K562 (cell line): Measurements from ENCODE around the gene HTRA3. TPM values are rescaled to one million over a fixed set of nuclear protein-coding genes. Genes with fewer than 3 reads are reported as not detected.

Source experiments
- CEBPB ChIP-seq: fragments of 450-650 bp; IDR thresholded peaks from 2 replicates; pipeline ENCODE4 v1.6.1; 2016; ENCODE audit warnings: missing genetic modification characterization, missing compliant biosample characterization
- CHD2 ChIP-seq: IDR thresholded peaks from 2 replicates; pipeline ENCODE4 v1.6.1; 2011; ENCODE audit warnings: low read depth, low read length
- GTF2E2 ChIP-seq: fragments of 200-800 bp; sonication (Bioruptor generic); IDR thresholded peaks from 2 replicates; pipeline ENCODE4 v1.6.1; 2016; ENCODE audit warnings: missing genetic modification characterization, missing compliant biosample characterization
- KLF10 ChIP-seq: fragments of 250-450 bp; sonication (Bioruptor Pico); IDR thresholded peaks from 2 replicates; pipeline ENCODE4 v1.6.1; 2021; ENCODE audit warnings: matching md5 sums
- MECOM ChIP-seq: fragments of 250-450 bp; sonication (Bioruptor Pico); IDR thresholded peaks from 2 replicates; pipeline ENCODE4 v1.8.0; 2022; ENCODE audit warnings: inconsistent platforms
- MIER1 ChIP-seq: fragments of 450-650 bp; IDR thresholded peaks from 2 replicates; pipeline ENCODE4 v1.6.1; 2016; ENCODE audit warnings: antibody characterized with exemption, mild to moderate bottlenecking, low read depth
- MTA2 ChIP-seq: fragments of 450-650 bp; IDR thresholded peaks from 2 replicates; pipeline ENCODE4 v1.6.1; 2016; ENCODE audit warnings: low read depth
- NCOA6 ChIP-seq: fragments of 450-650 bp; IDR thresholded peaks from 2 replicates; pipeline ENCODE4 v1.6.1; 2017; ENCODE audit warnings: mild to moderate bottlenecking
- PCBP1 ChIP-seq: fragments of 200-400 bp; formaldehyde crosslinking; IDR thresholded peaks from 2 replicates; pipeline ENCODE4 v1.6.1; 2018; ENCODE audit warnings: mild to moderate bottlenecking, low read depth, low read length; ENCODE audit not compliant: poor library complexity, severe bottlenecking
- POLR3A ChIP-seq: IDR thresholded peaks from 2 replicates; pipeline ENCODE4 v1.6.1; 2011; ENCODE audit warnings: borderline replicate concordance, mild to moderate bottlenecking, moderate library complexity; ENCODE audit not compliant: insufficient read length, insufficient read depth; ENCODE audit errors: extremely low read depth
- SNAPC5 ChIP-seq: fragments of 250-450 bp; sonication (Bioruptor Pico); IDR thresholded peaks from 2 replicates; pipeline ENCODE4 v1.8.0; 2021; ENCODE audit warnings: moderate library complexity, mild to moderate bottlenecking, inconsistent platforms
- SRF ChIP-seq, 2 experiments: fragments of 250-450, 450-650 bp in 1 of 2; sonication (Bioruptor Pico) in 1 of 2; sonication (generic) in 1 of 2; formaldehyde crosslinking; IDR thresholded peaks; 2 replicates each; pipeline versions ENCODE4 v1.5.0 to v1.5.1; 2020 to 2022; ENCODE audit warnings: mild to moderate bottlenecking in 1 of 2, missing genetic modification reagents in 1 of 2
- TCF15 ChIP-seq: fragments of 250-450 bp; sonication (Bioruptor Pico); IDR thresholded peaks from 2 replicates; pipeline ENCODE4 v1.8.0; 2022; ENCODE audit warnings: moderate library complexity, mild to moderate bottlenecking, inconsistent platforms
- TSHZ1 ChIP-seq: fragments of 250-450 bp; sonication (Bioruptor Pico); IDR thresholded peaks from 2 replicates; pipeline ENCODE4 v1.4.0; 2020; ENCODE audit warnings: mild to moderate bottlenecking, moderate library complexity
- WHSC1 ChIP-seq: IDR thresholded peaks from one replicate; pipeline ENCODE4 v1.6.1; 2012; ENCODE audit warnings: low read length, control low read depth, inconsistent platforms
- YY1 ChIP-seq, 3 experiments: IDR thresholded peaks; 2 replicates each; pipeline ENCODE4 v1.6.1; 2011; ENCODE audit warnings: low read length in 2 of 3, mild to moderate bottlenecking in 2 of 3, moderate library complexity in 2 of 3, borderline replicate concordance in 1 of 3, control low read depth in 1 of 3, low read depth in 1 of 3; ENCODE audit not compliant: insufficient read depth in 3 of 3, insufficient replicate concordance in 2 of 3, control insufficient read depth in 1 of 3, insufficient read length in 1 of 3; ENCODE audit errors: extremely low read depth in 1 of 3
- ZNF316 ChIP-seq: fragments of 450-650 bp; IDR thresholded peaks from 2 replicates; pipeline ENCODE4 v1.6.1; 2016
- polyA plus RNA-seq, 8 experiments: library from polyadenylated mRNA; depleted of rRNA in 4 of 8; stranded (reverse) in 5 of 8; unstranded in 3 of 8; fragments of >200 nt; fragmentation: Nextera tagmentation in 2 of 8; fragmentation: Illumina TruSeq in 1 of 8; extraction: Ambion mirVana in 2 of 8; extraction: Trizol in 1 of 8; gene quantifications; 2 replicates each; pipeline versions ENCODE4 v1.2.1 to v1.2.3, GENCODE V29; 2011 to 2014; ENCODE audit warnings: inconsistent platforms in 1 of 8, missing spikeins in 1 of 8
- total RNA-seq, 7 experiments: library from RNA; depleted of rRNA in 6 of 7; stranded (reverse); fragments of >200 nt in 6 of 7; fragmentation: Illumina TruSeq in 2 of 7; extraction: Trizol in 2 of 7; gene quantifications; 2 replicates each; pipeline versions ENCODE4 v1.2.1 to v1.2.3, GENCODE V29; 2011 to 2021; ENCODE audit warnings: low replicate concordance in 1 of 7
- TF ChIP-seq, protein P1 (sequence below): fragments of 450-650 bp; IDR thresholded peaks from 2 replicates; pipeline ENCODE4 v1.6.1; 2016; ENCODE audit warnings: missing biosample characterization, missing genetic modification characterization
- TF ChIP-seq, protein P2 (sequence below): IDR thresholded peaks from 3 replicates; pipeline ENCODE4 v1.6.1; 2011; ENCODE audit warnings: borderline replicate concordance, mild to moderate bottlenecking; ENCODE audit not compliant: insufficient read length, insufficient read depth
- TF ChIP-seq, protein P3 (sequence below): sonication (generic); formaldehyde crosslinking; IDR thresholded peaks from 2 replicates; pipeline ENCODE4 v1.9.0; 2022; ENCODE audit warnings: mild to moderate bottlenecking, missing genetic modification reagents

Gene HTRA3
- total and polyA plus RNA-seq, 9 of the 15 experiments (the other 6 are each of a cell fraction or from before 2014, with no cell fraction given): 0.04 TPM; not detected in 8

DNA sequence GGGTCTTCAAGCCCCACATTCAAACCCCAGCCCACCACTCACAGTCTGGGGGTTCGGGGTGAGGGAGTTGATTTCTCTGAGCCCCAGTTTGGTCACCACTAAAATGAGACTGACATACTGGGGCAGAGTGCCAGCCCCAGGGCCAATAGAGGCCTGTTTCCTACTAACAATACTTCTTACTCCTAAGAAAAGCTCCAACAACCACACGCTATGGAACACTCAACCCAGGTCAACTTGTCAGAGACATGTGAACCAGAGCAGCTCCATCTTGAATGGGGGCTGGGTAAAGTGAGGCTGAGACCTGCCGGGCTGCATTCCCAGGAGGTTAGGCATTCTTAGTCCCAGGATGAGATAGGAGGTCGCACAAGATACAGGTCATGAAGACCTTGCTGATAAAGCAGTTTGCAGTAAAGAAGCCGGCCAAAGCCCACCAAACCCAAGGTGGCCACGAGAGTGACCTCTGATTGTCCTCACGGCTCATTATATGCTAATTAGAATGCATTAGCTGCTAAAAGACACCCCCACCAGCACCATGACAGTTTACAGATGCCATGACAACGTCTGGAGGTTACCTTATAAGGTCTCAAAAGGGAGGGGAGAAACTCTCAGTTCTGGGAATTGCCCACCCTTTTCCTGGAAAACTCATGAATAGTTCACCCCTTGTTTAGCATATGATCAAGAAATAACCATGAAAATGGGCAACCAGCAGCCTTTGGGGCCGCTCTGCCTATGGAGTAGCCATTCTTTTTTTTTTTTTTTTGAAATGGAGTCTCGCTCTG lies 26.6 kb upstream of the HTRA3 start (continued):
- 0 out of 2 replicates have a peak, but pooled peaks have one; percentile 59 for TF ChIP-seq TSHZ1 (CRISPR knock-in tag)
- TF ChIP-seq SNAPC5 (CRISPR knock-in tag): peak; percentile 68; the same call in 1 of the 2 replicates
- TF ChIP-seq PCBP1: no peak
- no peak for TF ChIP-seq WHSC1
- 0 out of 2 replicates have a peak, but pooled peaks have one; percentile 37 for TF ChIP-seq MECOM (CRISPR knock-in tag)
- TF ChIP-seq MTA2: no peak
- TF ChIP-seq, protein P1, sequence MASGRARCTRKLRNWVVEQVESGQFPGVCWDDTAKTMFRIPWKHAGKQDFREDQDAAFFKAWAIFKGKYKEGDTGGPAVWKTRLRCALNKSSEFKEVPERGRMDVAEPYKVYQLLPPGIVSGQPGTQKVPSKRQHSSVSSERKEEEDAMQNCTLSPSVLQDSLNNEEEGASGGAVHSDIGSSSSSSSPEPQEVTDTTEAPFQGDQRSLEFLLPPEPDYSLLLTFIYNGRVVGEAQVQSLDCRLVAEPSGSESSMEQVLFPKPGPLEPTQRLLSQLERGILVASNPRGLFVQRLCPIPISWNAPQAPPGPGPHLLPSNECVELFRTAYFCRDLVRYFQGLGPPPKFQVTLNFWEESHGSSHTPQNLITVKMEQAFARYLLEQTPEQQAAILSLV (tag): peak; percentile 77
- 0 out of 2 replicates have a peak, but pooled peaks have one; percentile 67 for TF ChIP-seq GTF2E2 (tag)
- TF ChIP-seq MIER1: no peak
- TF ChIP-seq CEBPB (tag): no peak
- TF ChIP-seq YY1 (IDR thresholded peaks at IDR 0.05; ENCODE audit: borderline replicate concordance in 1 of 3, control insufficient read depth in 1 of 3, extremely low read depth in 1 of 3, insufficient read depth in 3 of 3, insufficient read length in 1 of 3, insufficient replicate concordance in 2 of 3, low read depth in 1 of 3, low read length in 2 of 3): peak in 1 of 3 experiments; percentile 6
- TF ChIP-seq, protein P2, sequence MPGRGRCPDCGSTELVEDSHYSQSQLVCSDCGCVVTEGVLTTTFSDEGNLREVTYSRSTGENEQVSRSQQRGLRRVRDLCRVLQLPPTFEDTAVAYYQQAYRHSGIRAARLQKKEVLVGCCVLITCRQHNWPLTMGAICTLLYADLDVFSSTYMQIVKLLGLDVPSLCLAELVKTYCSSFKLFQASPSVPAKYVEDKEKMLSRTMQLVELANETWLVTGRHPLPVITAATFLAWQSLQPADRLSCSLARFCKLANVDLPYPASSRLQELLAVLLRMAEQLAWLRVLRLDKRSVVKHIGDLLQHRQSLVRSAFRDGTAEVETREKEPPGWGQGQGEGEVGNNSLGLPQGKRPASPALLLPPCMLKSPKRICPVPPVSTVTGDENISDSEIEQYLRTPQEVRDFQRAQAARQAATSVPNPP: no peak
- peak; percentile 12; the same call in 1 of the 2 replicates for TF ChIP-seq ZNF316
- no peak for TF ChIP-seq POLR3A
- TF ChIP-seq KLF10: no peak
- TF ChIP-seq, protein P3, sequence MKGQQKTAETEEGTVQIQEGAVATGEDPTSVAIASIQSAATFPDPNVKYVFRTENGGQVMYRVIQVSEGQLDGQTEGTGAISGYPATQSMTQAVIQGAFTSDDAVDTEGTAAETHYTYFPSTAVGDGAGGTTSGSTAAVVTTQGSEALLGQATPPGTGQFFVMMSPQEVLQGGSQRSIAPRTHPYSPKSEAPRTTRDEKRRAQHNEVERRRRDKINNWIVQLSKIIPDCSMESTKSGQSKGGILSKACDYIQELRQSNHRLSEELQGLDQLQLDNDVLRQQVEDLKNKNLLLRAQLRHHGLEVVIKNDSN (CRISPR knock-in tag): no peak
- TF ChIP-seq TCF15: peak; percentile 62; the same call in 1 of the 2 replicates
- no peak for TF ChIP-seq CHD2
- TF ChIP-seq NCOA6: no peak
- TF ChIP-seq SRF (CRISPR knock-in tag; IDR thresholded peaks at IDR 0.05): peak; percentile 90 to 96
